Epidermal melanocyte (primary cell): ENCODE measurements around the gene PANK2.
"Not testable (repeated sequence)": the region's sequence is repeated elsewhere in the genome, so short reads cannot be mapped to it uniquely, and the experiment has no call there.

Experiments used
- DNase-seq: peaks from one replicate; pipeline ENCODE4 v3.0.0; 2011; ENCODE audit warnings: low spot score; ENCODE audit not compliant: insufficient read length

Gene PANK2

GRCh38 chr20:3925899-3926638, 36.9 kb downstream of the PANK2 start:
- DNase-seq: no peak

GRCh38 chr20:3927486-3928291, 38.5 kb downstream of the PANK2 start:
- no peak for DNase-seq

GRCh38 chr20:3929713-3930060, 40.5 kb downstream of the PANK2 start:
- DNase-seq: no peak

DNA sequence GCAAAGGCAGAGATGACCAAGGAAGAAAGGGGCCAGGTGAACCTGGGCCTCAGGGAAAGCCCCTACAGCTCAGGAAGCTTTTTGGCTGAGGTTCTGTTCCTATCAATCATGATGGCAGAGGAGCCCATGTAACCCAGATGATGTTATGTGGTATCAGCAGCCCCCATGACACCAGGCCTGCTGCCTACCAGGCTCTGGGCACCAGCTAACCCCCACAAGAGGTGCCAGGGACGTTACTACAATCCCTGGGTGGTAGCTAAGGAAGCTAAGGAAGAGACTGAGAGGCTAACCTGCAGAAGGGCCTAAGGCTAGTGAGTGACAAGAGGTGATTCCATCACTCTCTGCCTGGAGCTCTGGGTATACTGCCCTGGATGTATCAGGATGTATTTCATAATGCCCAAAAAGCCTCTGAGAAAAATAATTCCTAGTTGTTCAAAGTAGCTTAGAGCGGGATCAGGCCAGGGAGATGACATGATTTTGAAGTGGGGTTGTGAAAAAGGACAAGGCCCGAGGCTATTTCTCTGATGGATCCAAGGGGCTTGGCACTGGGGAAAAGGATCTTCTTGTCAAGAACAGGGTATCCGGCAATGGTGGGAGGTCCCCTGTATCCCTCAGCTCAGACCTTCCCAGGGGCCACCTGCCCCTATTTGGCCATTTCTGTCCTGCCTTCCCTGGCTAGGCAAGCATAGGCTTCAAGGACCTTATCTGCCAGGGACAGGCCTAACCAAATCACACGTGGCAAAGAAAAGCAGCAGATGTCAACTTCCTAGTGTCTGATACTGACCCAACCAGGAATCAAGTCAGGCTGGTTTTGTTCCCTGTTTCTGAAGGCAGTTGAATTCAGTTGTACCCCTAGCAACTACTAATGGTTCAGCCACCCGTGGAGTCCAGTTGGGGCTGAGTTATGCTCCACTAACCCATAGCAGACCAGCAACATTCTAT, 41.3 kb downstream of the PANK2 start:
- no peak for DNase-seq

DNA sequence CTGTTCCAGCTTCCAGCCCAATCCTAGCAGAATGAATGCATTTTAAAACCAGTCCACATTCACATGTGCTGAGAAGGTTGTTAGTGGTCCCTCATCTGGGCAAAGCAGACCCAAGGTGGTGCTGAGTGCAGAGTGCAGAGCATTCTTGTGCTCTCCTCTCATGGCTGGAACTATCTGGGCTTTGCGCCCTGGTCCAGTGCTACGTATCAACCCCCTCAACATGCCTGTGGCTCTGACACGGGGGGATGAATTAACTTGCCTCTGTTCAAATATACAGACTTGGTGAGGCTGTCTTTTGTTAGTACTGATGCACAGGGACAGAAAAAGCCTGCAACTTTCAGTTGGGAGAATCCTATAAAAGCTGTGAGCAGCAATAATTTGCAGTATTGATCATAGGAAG, 42.5 kb downstream of the PANK2 start:
- DNase-seq: no peak

DNA sequence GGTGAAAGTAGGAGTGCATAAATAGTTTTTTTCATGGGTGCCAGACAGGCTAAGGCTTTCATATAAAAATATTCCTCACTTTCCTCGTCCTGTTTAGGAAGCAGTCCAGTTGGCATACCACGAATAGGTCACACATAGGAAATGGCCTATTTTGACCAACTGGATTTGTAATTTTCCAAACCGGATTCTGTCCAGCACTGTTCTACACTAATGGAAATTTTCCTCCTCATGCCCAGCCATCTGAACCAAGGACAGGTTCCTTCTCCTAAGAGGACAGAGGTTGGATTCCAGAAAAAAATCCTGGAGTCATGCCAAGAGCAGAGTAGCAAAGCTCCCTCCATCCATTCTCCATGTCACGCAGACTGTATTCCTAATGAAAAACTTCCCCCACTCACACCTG, 43.1 kb downstream of the PANK2 start:
- DNase-seq: no peak

GRCh38 chr20:3932681-3933080, 43.5 kb downstream of the PANK2 start:
- DNase-seq: no peak

GRCh38 chr20:3933218-3933617, 44.0 kb downstream of the PANK2 start:
- no peak for DNase-seq

- no peak for DNase-seq
These were observed 45.4 kb downstream of the PANK2 start for GRCh38 chr20:3934624-3935023.

DNA sequence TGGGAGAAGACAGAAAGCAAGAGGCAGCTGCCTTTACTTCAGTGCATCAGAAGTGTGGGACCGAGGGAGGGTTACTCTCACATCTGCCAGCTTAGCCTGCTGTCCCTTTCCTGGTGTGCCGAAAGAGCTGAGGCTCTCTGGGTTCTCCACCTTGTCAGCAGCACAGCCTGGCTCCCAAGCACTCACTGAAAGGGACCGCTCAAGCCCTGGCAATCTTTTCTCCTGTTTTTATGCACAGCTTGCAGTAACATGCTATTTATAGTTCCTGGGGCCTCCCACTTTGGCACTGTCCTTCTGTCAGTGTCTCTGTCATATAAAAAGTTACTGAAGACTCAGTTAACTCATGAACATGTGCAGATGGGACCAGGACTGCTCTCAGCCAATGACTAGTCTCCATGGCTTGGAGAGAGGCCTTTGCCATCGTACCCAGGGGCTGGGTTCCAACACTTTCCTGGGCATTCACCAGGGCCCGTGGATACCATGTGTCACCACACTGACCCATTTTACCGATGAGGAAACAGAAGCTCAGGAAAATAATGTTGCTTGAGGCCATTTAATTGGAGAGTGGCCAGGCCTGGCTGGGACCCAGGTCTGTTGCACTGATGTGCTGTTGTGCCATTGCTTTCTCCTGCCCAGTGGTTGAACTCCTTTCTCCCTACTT, 46.2 kb downstream of the PANK2 start:
- DNase-seq: no peak

- no peak for DNase-seq
These were observed 46.8 kb downstream of the PANK2 start for GRCh38 chr20:3935956-3936340.

GRCh38 chr20:3937618-3938017, 48.4 kb downstream of the PANK2 start:
- DNase-seq: no peak

DNA sequence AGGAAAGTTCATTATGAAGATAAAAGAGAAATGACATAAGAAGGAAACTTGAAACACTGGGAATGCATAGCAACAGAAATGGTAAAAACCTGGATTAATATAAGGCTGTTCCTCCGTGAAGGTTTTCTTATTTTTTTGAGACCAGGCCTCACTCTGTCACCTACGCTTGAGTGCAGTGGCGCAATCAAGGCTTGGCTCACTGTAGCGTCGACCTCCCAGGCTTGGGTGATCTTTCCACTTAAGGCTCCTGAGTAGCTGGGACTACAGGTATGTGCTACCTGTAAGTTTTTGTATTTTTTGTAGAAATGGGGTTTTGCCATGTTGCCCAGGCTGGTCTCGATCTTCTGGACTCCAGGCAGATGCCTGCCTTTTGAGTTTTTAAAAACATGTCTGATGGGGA, 51.7 kb downstream of the PANK2 start:
- DNase-seq: no peak

DNA sequence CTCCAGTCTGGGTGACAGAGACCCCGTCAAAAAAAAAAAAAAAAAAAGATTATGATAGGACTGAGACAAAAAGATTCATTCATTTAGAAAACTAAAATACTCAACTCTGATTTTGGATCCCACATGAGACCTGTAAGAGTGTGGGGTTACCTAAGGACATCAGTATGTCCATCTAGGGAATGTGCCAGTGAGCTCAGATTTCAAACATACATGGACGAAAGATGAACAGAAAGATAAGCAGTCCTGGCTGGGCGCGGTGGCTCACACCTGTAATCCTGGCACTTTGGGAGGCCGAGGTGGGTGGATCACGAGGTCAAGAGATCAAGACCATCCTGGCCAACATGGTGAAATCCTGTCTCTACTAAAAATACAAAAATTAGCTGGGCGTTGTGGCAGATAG, 57.5 kb downstream of the PANK2 start:
- DNase-seq: not testable (repeated sequence)

GRCh38 chr20:3964719-3965118, 75.5 kb downstream of the PANK2 start:
- no peak for DNase-seq

DNA sequence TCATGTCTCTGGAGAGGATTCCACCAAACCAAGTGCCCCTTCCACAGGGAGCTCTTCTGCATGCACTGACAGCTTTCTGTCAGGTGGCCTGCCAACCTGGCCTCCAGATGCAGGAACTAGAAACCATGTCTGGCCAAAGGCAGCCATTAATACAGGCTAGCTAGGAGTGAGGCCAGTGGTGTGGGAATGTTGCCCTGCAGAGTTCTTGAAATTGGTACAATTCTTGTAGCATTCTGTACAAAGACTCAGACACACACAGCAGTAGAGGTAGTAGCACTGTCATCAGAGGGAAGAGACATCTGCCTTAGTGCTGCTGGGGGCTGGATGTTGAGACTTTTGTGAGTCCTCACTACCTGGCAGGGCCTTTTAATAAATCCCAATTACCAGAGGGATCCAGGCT, 77.4 kb downstream of the PANK2 start:
- DNase-seq: no peak

DNA sequence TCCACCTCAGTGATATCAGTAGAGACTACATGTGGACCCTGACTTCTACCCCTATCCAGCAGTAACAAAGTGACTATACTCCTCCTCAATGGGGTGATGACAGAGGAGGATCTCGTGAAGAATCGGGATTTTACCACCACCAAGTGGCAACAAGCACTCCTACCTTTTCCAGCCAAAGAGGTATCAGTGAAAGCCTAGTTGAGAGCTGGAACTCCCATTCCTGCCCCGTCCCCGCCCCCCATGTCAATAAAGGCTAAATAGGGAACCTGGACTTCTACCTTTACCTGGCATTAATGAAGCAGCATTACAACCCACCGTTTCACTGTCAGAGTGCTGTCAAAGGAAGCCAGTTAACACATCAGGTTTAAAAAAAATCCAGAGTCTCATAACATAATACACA, 80.8 kb downstream of the PANK2 start:
- no peak for DNase-seq

DNA sequence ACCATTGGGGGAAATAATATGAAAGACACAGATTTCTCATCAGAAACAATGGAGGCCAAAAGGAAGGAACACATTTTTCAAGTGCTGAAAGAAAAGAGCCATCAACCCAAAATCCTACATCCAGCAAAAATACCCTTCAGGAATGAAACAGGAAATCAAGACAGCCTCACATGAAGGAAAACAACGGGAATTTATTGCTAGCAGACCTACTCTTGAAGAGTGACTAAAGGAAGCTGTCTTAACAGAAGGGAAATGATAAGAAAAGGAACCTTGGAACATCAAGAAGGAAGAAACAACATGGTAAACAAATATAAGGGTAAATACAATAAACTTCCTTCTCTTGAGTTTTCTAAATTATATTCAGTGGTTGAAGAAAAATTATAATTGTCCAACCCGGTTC, 82.0 kb downstream of the PANK2 start:
- DNase-seq: no peak

GRCh38 chr20:3972161-3972560, 83.0 kb downstream of the PANK2 start:
- no peak for DNase-seq

GRCh38 chr20:3972631-3973030, 83.4 kb downstream of the PANK2 start:
- not testable (repeated sequence) for DNase-seq

DNA sequence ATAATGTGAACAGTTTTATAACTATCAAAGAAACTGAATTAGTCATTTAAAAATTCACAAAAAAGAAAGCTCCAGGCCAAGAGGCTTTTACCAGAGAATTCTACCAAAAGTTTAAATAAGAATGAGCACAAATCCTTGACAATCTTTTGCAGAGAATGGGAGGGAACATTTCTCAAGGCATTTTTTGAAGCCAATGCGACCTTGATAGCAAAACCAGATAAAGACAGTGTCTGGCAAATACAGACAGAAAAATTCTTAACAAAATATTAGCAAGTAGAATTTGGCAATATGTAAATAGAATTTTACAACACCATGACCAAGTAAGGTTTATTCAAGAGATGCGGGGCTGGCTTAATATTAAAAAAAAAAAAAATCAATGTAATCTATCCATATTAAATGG, 84.5 kb downstream of the PANK2 start:
- no peak for DNase-seq
